ENCODE results near the gene PIK3AP1.
"Not testable (repeated sequence)": the region's sequence is repeated elsewhere in the genome, so short reads cannot be mapped to it uniquely, and the experiment has no call there.

PIK3AP1 gene

GRCh38 chr10:96683710-96684109, 36.6 kb downstream of the PIK3AP1 start:
- no peak for DNase-seq
- H3K9ac ChIP-seq (ENCODE audit: low read length) = no peak overlapping the region
- H3K36me3 ChIP-seq (ENCODE audit: control insufficient read depth in 1 of 2, insufficient read depth in 2 of 2, low read depth in 1 of 2, low read length in 2 of 2) = no peaks in the 10 kb centered on the region
- H3K14ac ChIP-seq (ENCODE audit: low read length in 2 of 2) = no peak overlapping the region
- no peak overlapping the region for H2BK12ac ChIP-seq (ENCODE audit: low read length in 2 of 2)
- no peak overlapping the region for H3K4ac ChIP-seq (ENCODE audit: low read depth in 1 of 2, low read length in 2 of 2)
- H2AK5ac ChIP-seq (ENCODE audit: low read length, severe bottlenecking) = no peak overlapping the region
- H2BK5ac ChIP-seq (ENCODE audit: low read depth, low read length, poor library complexity, severe bottlenecking) = no peak overlapping the region
- peaks cover 6% of the 10 kb centered on the region in 2 experiments for H3K27me3 ChIP-seq (ENCODE audit: control insufficient read depth in 1 of 2, insufficient read depth in 1 of 2, low read length in 2 of 2)
- H3K4me1 ChIP-seq (ENCODE audit: control insufficient read depth, insufficient read depth, low read depth, low read length) = no peaks in the 10 kb centered on the region
- no peaks in the 10 kb centered on the region for H3K79me1 ChIP-seq (replicated peaks; ENCODE audit: low read length, poor library complexity, severe bottlenecking)
- H3K23ac ChIP-seq (ENCODE audit: low read length in 2 of 2) = no peak overlapping the region
- H3K4me3 ChIP-seq (ENCODE audit: insufficient read depth in 1 of 2, low read depth in 1 of 2, low read length in 2 of 2) = no peak overlapping the region
- H4K8ac ChIP-seq (ENCODE audit: low read length) = no peak overlapping the region
- no peak overlapping the region for H3K4me2 ChIP-seq (ENCODE audit: low read length, poor library complexity, severe bottlenecking)
- H3K18ac ChIP-seq (ENCODE audit: low read depth in 1 of 2, low read length in 2 of 2) = no peak overlapping the region
- H3K27ac ChIP-seq (ENCODE audit: low read length, poor library complexity, severe bottlenecking) = no peak overlapping the region
- no peaks in the 10 kb centered on the region for H3K9me3 ChIP-seq (ENCODE audit: control insufficient read depth, low read length)
- no peak overlapping the region for H2AFZ ChIP-seq (ENCODE audit: low read depth, low read length)
- no peak overlapping the region for H2BK15ac ChIP-seq (ENCODE audit: low read depth, poor library complexity, severe bottlenecking)
- no peak overlapping the region for H2BK120ac ChIP-seq (ENCODE audit: low read depth, low read length)
- WGBS = 69% methylated on average over 1 of the region's 2 CpGs
- H4K91ac ChIP-seq (ENCODE audit: low read length) = no peak overlapping the region

DNA sequence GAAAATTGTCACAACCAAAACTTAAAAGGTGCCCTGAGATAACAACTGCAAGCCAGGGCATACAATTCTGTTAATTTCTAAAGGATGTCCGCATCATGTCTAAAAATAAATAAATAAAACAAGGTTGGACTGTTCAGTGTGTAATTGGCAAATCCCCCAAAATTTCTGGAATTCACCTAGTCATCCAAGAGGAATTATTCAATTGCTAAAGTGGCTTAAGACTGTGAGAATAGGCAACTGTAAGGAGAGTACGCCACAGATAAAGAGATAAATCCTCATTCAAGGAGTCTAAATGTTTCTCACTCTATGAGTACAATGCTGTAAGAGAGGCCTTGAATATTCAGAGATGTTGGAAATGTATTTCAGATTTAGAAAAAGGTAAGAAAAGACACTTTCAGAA, 37.2 kb downstream of the PIK3AP1 start:
- Histone ChIP-seq H3K4me1 (ENCODE audit: control insufficient read depth, insufficient read depth, low read depth, low read length) (no peaks in the 10 kb centered on the region), H3K27ac (ENCODE audit: low read length, poor library complexity, severe bottlenecking) (no peak overlapping the region), H3K18ac (ENCODE audit: low read depth in 1 of 2, low read length in 2 of 2) (no peak overlapping the region), H3K14ac (ENCODE audit: low read length in 2 of 2) (no peak overlapping the region), H3K9ac (ENCODE audit: low read length) (no peak overlapping the region), H3K79me1 (replicated peaks; ENCODE audit: low read length, poor library complexity, severe bottlenecking) (no peaks in the 10 kb centered on the region), H3K27me3 (ENCODE audit: control insufficient read depth in 1 of 2, insufficient read depth in 1 of 2, low read length in 2 of 2) (peaks cover 6% of the 10 kb centered on the region in 2 experiments), H4K8ac (ENCODE audit: low read length) (no peak overlapping the region), H2AK5ac (ENCODE audit: low read length, severe bottlenecking) (no peak overlapping the region), H3K4me3 (ENCODE audit: insufficient read depth in 1 of 2, low read depth in 1 of 2, low read length in 2 of 2) (no peak overlapping the region), H2BK120ac (ENCODE audit: low read depth, low read length) (no peak overlapping the region), H2AFZ (ENCODE audit: low read depth, low read length) (no peak overlapping the region), H3K36me3 (ENCODE audit: control insufficient read depth in 1 of 2, insufficient read depth in 2 of 2, low read depth in 1 of 2, low read length in 2 of 2) (no peaks in the 10 kb centered on the region), H3K4ac (ENCODE audit: low read depth in 1 of 2, low read length in 2 of 2) (no peak overlapping the region), H2BK15ac (ENCODE audit: low read depth, poor library complexity, severe bottlenecking) (no peak overlapping the region), H2BK12ac (ENCODE audit: low read length in 2 of 2) (no peak overlapping the region), H3K9me3 (ENCODE audit: control insufficient read depth, low read length) (no peaks in the 10 kb centered on the region), H3K23ac (ENCODE audit: low read length in 2 of 2) (no peak overlapping the region), H3K4me2 (ENCODE audit: low read length, poor library complexity, severe bottlenecking) (no peak overlapping the region), H2BK5ac (ENCODE audit: low read depth, low read length, poor library complexity, severe bottlenecking) (no peak overlapping the region), H4K91ac (ENCODE audit: low read length) (no peak overlapping the region)
- no peak for DNase-seq
- WGBS = 100% methylated on average over 1 of the region's 2 CpGs

DNA sequence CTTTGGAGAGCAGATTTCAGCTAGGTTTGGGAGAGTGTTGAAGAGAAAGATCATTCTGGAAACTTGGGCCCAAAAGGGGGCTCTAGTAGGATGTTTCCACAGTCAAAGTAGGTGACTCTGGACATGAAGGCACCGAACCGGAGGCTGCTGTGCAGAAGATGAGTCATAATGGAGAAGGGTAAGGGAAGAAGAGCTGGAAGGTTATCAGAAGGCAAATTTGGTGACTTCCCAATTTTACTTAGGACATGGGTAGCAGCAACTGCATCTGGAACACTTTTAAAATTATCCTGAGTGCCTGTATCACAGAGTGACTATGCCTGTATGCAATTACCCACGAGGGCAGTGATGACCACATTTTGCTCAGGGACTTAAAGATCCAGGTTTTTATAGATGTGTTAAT, 38.8 kb downstream of the PIK3AP1 start:
- Histone ChIP-seq H2AFZ (ENCODE audit: low read depth, low read length) (no peak overlapping the region), H3K4me3 (ENCODE audit: insufficient read depth in 1 of 2, low read depth in 1 of 2, low read length in 2 of 2) (no peak overlapping the region), H3K27ac (ENCODE audit: low read length, poor library complexity, severe bottlenecking) (no peak overlapping the region), H2BK5ac (ENCODE audit: low read depth, low read length, poor library complexity, severe bottlenecking) (no peak overlapping the region), H3K14ac (ENCODE audit: low read length in 2 of 2) (no peak overlapping the region), H4K91ac (ENCODE audit: low read length) (no peak overlapping the region), H3K79me1 (replicated peaks; ENCODE audit: low read length, poor library complexity, severe bottlenecking) (no peaks in the 10 kb centered on the region), H2BK120ac (ENCODE audit: low read depth, low read length) (no peak overlapping the region), H3K27me3 (ENCODE audit: control insufficient read depth in 1 of 2, insufficient read depth in 1 of 2, low read length in 2 of 2) (peaks cover 6% of the 10 kb centered on the region in 2 experiments), H2BK12ac (ENCODE audit: low read length in 2 of 2) (no peak overlapping the region), H3K4me2 (ENCODE audit: low read length, poor library complexity, severe bottlenecking) (no peak overlapping the region), H3K36me3 (ENCODE audit: control insufficient read depth in 1 of 2, insufficient read depth in 2 of 2, low read depth in 1 of 2, low read length in 2 of 2) (no peaks in the 10 kb centered on the region), H2BK15ac (ENCODE audit: low read depth, poor library complexity, severe bottlenecking) (no peak overlapping the region), H3K9me3 (ENCODE audit: control insufficient read depth, low read length) (no peaks in the 10 kb centered on the region), H3K4me1 (ENCODE audit: control insufficient read depth, insufficient read depth, low read depth, low read length) (peaks cover 4% of the 10 kb centered on the region), H3K23ac (ENCODE audit: low read length in 2 of 2) (no peak overlapping the region), H3K9ac (ENCODE audit: low read length) (no peak overlapping the region), H4K8ac (ENCODE audit: low read length) (no peak overlapping the region), H3K18ac (ENCODE audit: low read depth in 1 of 2, low read length in 2 of 2) (no peak overlapping the region), H3K4ac (ENCODE audit: low read depth in 1 of 2, low read length in 2 of 2) (no peak overlapping the region), H2AK5ac (ENCODE audit: low read length, severe bottlenecking) (no peak overlapping the region)
- no peak for DNase-seq
- 94% methylated on average over 2 of the region's 3 CpGs for WGBS

- H3K4me2 ChIP-seq (ENCODE audit: low read length, poor library complexity, severe bottlenecking); H3K18ac ChIP-seq (ENCODE audit: low read depth in 1 of 2, low read length in 2 of 2); H2BK15ac ChIP-seq (ENCODE audit: low read depth, poor library complexity, severe bottlenecking); H2BK120ac ChIP-seq (ENCODE audit: low read depth, low read length); H3K27ac ChIP-seq (ENCODE audit: low read length, poor library complexity, severe bottlenecking); H2AFZ ChIP-seq (ENCODE audit: low read depth, low read length); H3K4me1 ChIP-seq (ENCODE audit: control insufficient read depth, insufficient read depth, low read depth, low read length); H4K91ac ChIP-seq (ENCODE audit: low read length); H3K36me3 ChIP-seq (ENCODE audit: control insufficient read depth in 1 of 2, insufficient read depth in 2 of 2, low read depth in 1 of 2, low read length in 2 of 2); DNase-seq; H3K9ac ChIP-seq (ENCODE audit: low read length); H2BK5ac ChIP-seq (ENCODE audit: low read depth, low read length, poor library complexity, severe bottlenecking); H4K8ac ChIP-seq (ENCODE audit: low read length); H3K23ac ChIP-seq (ENCODE audit: low read length in 2 of 2); H3K4ac ChIP-seq (ENCODE audit: low read depth in 1 of 2, low read length in 2 of 2); H3K14ac ChIP-seq (ENCODE audit: low read length in 2 of 2); H3K9me3 ChIP-seq (ENCODE audit: control insufficient read depth, low read length); H2AK5ac ChIP-seq (ENCODE audit: low read length, severe bottlenecking); H2BK12ac ChIP-seq (ENCODE audit: low read length in 2 of 2); H3K79me1 ChIP-seq (replicated peaks; ENCODE audit: low read length, poor library complexity, severe bottlenecking); H3K4me3 ChIP-seq (ENCODE audit: insufficient read depth in 1 of 2, low read depth in 1 of 2, low read length in 2 of 2); H3K27me3 ChIP-seq (ENCODE audit: control insufficient read depth in 1 of 2, insufficient read depth in 1 of 2, low read length in 2 of 2): not testable (repeated sequence)
- WGBS = 67% methylated on average over 1 of the region's 1 CpG
Measured at GRCh38 chr10:96680463-96680862, 39.9 kb downstream of the PIK3AP1 start.
